SH-SY5Y (cell line): ENCODE data around the gene CHST10.

Experiments
- GATA2 ChIP-seq: IDR thresholded peaks from 2 replicates; pipeline ENCODE4 v1.6.1; 2011; ENCODE audit warnings: mild to moderate bottlenecking, low read depth, low read length
- GATA3 ChIP-seq: IDR thresholded peaks from 2 replicates; pipeline ENCODE4 v1.6.1; 2011; ENCODE audit warnings: low read depth, mild to moderate bottlenecking, low read length, moderate library complexity

CHST10 gene

GRCh38 chr2:100405403-100406119 is 11.9 kb downstream of the CHST10 start:
- TF ChIP-seq GATA3 (no peak), GATA2 (no peak)

GRCh38 chr2:100404411-100404810 is 13.1 kb downstream of the CHST10 start:
- TF ChIP-seq GATA2 (no peak), GATA3 (no peak)

GRCh38 chr2:100403722-100404121 is 13.7 kb downstream of the CHST10 start:
- no peak for TF ChIP-seq GATA3
- TF ChIP-seq GATA2: no peak

GRCh38 chr2:100401268-100401667 is 16.2 kb downstream of the CHST10 start:
- TF ChIP-seq GATA3 (no peak), GATA2 (no peak)

- TF ChIP-seq GATA2: no peak
Measured at GRCh38 chr2:100399714-100400113, 17.8 kb downstream of the CHST10 start.

GRCh38 chr2:100397976-100398375 is 19.5 kb downstream of the CHST10 start:
- no peak for TF ChIP-seq GATA2
- TF ChIP-seq GATA3: no peak

GRCh38 chr2:100397118-100397860 is 20.2 kb downstream of the CHST10 start:
- TF ChIP-seq GATA3 (no peak), GATA2 (no peak)

- TF ChIP-seq GATA3 (no peak), GATA2 (no peak)
Measured at GRCh38 chr2:100396483-100396882, 21.0 kb downstream of the CHST10 start.

GRCh38 chr2:100395532-100396350 is 21.7 kb downstream of the CHST10 start:
- TF ChIP-seq GATA2 (no peak), GATA3 (no peak)

GRCh38 chr2:100394111-100394641 is 23.3 kb downstream of the CHST10 start:
- TF ChIP-seq GATA2: no peak
- TF ChIP-seq GATA3: no peak

GRCh38 chr2:100393362-100393761 is 24.1 kb downstream of the CHST10 start:
- TF ChIP-seq GATA3 (no peak), GATA2 (no peak)

GRCh38 chr2:100392715-100393114 is 24.8 kb downstream of the CHST10 start:
- TF ChIP-seq GATA2 (no peak), GATA3 (no peak)

- no peak for TF ChIP-seq GATA2
- no peak for TF ChIP-seq GATA3
Measured at GRCh38 chr2:100391735-100392515, 25.5 kb downstream of the CHST10 start.
